ENCODE measurements around the gene ATP8A1. TPM values are rescaled to one million over a fixed set of nuclear protein-coding genes. Genes with fewer than 3 reads are reported as not detected.

Gene ATP8A1
- total and polyA plus RNA-seq, 2 of the 8 experiments (the other 6 are each of a cell fraction or from before 2014, with no cell fraction given), result 3.7 to 14.9 TPM

DNA sequence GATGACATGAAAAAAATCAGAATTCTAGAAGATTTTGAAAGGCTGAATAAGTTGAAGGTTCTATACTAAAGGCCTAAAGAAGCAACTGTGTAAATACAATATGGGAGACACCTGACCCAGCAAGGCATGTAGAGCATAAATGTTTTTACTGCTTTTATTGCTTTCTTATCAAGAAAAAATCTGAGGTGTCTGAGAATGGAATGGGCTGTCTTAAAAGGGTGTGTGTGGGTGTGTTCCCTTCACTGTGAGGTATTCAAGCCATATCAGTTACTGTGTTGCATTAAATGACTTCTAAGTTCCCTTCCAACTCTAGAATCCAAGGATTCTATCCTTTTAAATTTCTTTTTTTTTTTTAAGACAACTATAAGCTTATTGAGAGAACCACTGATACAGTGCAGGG lies 15.7 kb downstream of the ATP8A1 start:
- H3K9me3 ChIP-seq (ENCODE audit: insufficient read depth in 2 of 2, low read depth in 1 of 2, low read length in 1 of 2), result no peaks in the 10 kb centered on the region
- H3K79me1 ChIP-seq (ENCODE audit: low read depth, low read length), result no peaks in the 10 kb centered on the region
- no peak overlapping the region for H3K4me2 ChIP-seq (ENCODE audit: insufficient read depth in 1 of 2, low read depth in 2 of 2, low read length in 2 of 2)
- H3K18ac ChIP-seq (ENCODE audit: extremely low read depth, low read length), result no peak overlapping the region
- no peak overlapping the region for H3K4ac ChIP-seq (replicated peaks; ENCODE audit: insufficient read length, low read depth, low read length)
- no peak overlapping the region for H3K14ac ChIP-seq (ENCODE audit: insufficient read length)
- no peaks in the 10 kb centered on the region for H3K36me3 ChIP-seq (ENCODE audit: control insufficient read depth in 2 of 4, insufficient read depth in 4 of 4, low read length in 3 of 4)
- no peak overlapping the region for H2BK15ac ChIP-seq (ENCODE audit: low read length)
- FAIRE-seq (no peak), DNase-seq (ENCODE audit: low read depth in 1 of 2, low spot score in 2 of 2) (no peak)
- peaks cover 0 to 10% of the 10 kb centered on the region in 2 experiments; a peak in 1 of 4 replicates for H3K79me2 ChIP-seq (ENCODE audit: control insufficient read depth in 1 of 2, insufficient read depth in 2 of 2, low read length in 2 of 2)
- H4K91ac ChIP-seq (replicated peaks; ENCODE audit: insufficient read length, low read length), result no peak overlapping the region
- H3K27ac ChIP-seq (ENCODE audit: low read depth, low read length), result no peak overlapping the region
- H3K9ac ChIP-seq (replicated peaks in 1 of 4; ENCODE audit: extremely low read depth in 1 of 4, low read depth in 3 of 4, low read length in 3 of 4), result no peak overlapping the region
- H3K4me1 ChIP-seq (replicated peaks in 1 of 4; ENCODE audit: control insufficient read depth in 3 of 4, insufficient read depth in 4 of 4, low read length in 3 of 4), result peaks cover 0 to 2% (median 0%) of the 10 kb centered on the region in 4 experiments; a peak in 1 of 7 replicates
- no peak overlapping the region for H2BK20ac ChIP-seq (ENCODE audit: low read length)
- H2BK5ac ChIP-seq (ENCODE audit: low read depth, low read length), result no peak overlapping the region
- no peak overlapping the region for H4K8ac ChIP-seq (ENCODE audit: extremely low read depth, insufficient read depth, low read length)
- H2AFZ ChIP-seq (ENCODE audit: low read length), result no peak overlapping the region
- no peaks in the 10 kb centered on the region for H3K27me3 ChIP-seq (replicated peaks in 1 of 4; ENCODE audit: control insufficient read depth in 3 of 4, extremely low read depth in 1 of 4, insufficient read depth in 3 of 4, low read length in 3 of 4)
- no peak overlapping the region for H3K23ac ChIP-seq (ENCODE audit: insufficient read length)
- H2BK120ac ChIP-seq (replicated peaks; ENCODE audit: low read depth, low read length), result no peak overlapping the region
- no peak overlapping the region for H2BK12ac ChIP-seq (ENCODE audit: low read depth, low read length)
- H3K56ac ChIP-seq (replicated peaks; ENCODE audit: insufficient read length, low read depth, low read length), result no peak overlapping the region
- CTCF ChIA-PET (ENCODE audit: partially characterized antibody), result interaction anchor here (0.6 to 0.7 kb wide), 2 partner anchors 127 to 296 kb away, joined by 3 to 4 read pairs; no protein-coding TSS in a partner anchor
- no peak overlapping the region for H2AK5ac ChIP-seq (ENCODE audit: low read depth, low read length)
- no peak overlapping the region for H4K5ac ChIP-seq (ENCODE audit: insufficient read length, low read depth, low read length)
- H3K23me2 ChIP-seq (ENCODE audit: low read depth, low read length), result no peaks in the 10 kb centered on the region
- peaks cover 0 to 2% of the 10 kb centered on the region in 2 experiments for H4K20me1 ChIP-seq (replicated peaks in 1 of 2; ENCODE audit: control insufficient read depth in 1 of 2, insufficient read depth in 2 of 2, low read length in 2 of 2)
- H3K4me3 ChIP-seq (ENCODE audit: extremely low read depth in 1 of 4, insufficient read depth in 2 of 4, low read depth in 3 of 4, low read length in 4 of 4), result no peak overlapping the region
- POLR2A ChIA-PET (ENCODE audit: partially characterized antibody), result no interaction called here
- no peak for TF ChIP-seq FOSL1 (IDR thresholded peaks at IDR 0.05; ENCODE audit: insufficient read depth, low read depth, low read length)
- no peak for TF ChIP-seq POLR2AphosphoS5 (IDR thresholded peaks at IDR 0.05; ENCODE audit: low read depth, low read length)
- no peak for TF ChIP-seq ZNF274 (IDR thresholded peaks at IDR 0.05; ENCODE audit: borderline replicate concordance, extremely low read depth, low read length)
- no peak for TF ChIP-seq SIX5 (IDR thresholded peaks at IDR 0.05; ENCODE audit: low read depth, low read length)
- TF ChIP-seq NRF1 (IDR thresholded peaks at IDR 0.05; ENCODE audit: low read depth, low read length), result no peak
- no peak for TF ChIP-seq GTF2F1 (IDR thresholded peaks at IDR 0.05; ENCODE audit: borderline replicate concordance, low read depth, low read length)
- TF ChIP-seq SP1 (IDR thresholded peaks at IDR 0.05; ENCODE audit: low read depth, low read length), result no peak
- TF ChIP-seq NANOG (IDR thresholded peaks at IDR 0.05; ENCODE audit: insufficient read depth, low read depth, low read length, poor library complexity, severe bottlenecking), result no peak
- TF ChIP-seq TCF12 (IDR thresholded peaks at IDR 0.05; ENCODE audit: low read depth, low read length), result no peak
- TF ChIP-seq EZH2 (IDR thresholded peaks at IDR 0.05; ENCODE audit: low read depth, low read length, severe bottlenecking), result no peak
- TF ChIP-seq, protein P1, sequence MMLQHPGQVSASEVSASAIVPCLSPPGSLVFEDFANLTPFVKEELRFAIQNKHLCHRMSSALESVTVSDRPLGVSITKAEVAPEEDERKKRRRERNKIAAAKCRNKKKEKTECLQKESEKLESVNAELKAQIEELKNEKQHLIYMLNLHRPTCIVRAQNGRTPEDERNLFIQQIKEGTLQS (IDR thresholded peaks at IDR 0.05; ENCODE audit: insufficient read depth, low read depth, low read length), result no peak
- TF ChIP-seq POU5F1 (IDR thresholded peaks at IDR 0.05; ENCODE audit: low read depth, low read length), result no peak
- TF ChIP-seq MAFK (IDR thresholded peaks at IDR 0.05; ENCODE audit: low read depth, low read length), result no peak
- TF ChIP-seq, protein P2, sequence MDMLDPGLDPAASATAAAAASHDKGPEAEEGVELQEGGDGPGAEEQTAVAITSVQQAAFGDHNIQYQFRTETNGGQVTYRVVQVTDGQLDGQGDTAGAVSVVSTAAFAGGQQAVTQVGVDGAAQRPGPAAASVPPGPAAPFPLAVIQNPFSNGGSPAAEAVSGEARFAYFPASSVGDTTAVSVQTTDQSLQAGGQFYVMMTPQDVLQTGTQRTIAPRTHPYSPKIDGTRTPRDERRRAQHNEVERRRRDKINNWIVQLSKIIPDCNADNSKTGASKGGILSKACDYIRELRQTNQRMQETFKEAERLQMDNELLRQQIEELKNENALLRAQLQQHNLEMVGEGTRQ (IDR thresholded peaks at IDR 0.05; ENCODE audit: low read length), result no peak
